GM12878 (cell line): Measurements from ENCODE around the gene MIPOL1. TPM values are rescaled to one million over a fixed set of nuclear protein-coding genes. Genes with fewer than 3 reads are reported as not detected.

ENCODE experiments used
- ATAC-seq: fragments of 200-7000 bp; cut with Tn5 transposase; 3 replicates; pipeline ENCODE4 v1.9.1; 2020; ENCODE audit warnings: mild to moderate bottlenecking, moderate library complexity
- BruUV-seq: library from RNA; stranded (reverse); fragments of 400-500 nt; replicated peaks from 2 replicates; lab custom pipeline; 2021; lab: Mats Ljungman, UMichigan
- CTCF ChIA-PET: fragments of 300-600 bp; sonication (Branson Sonifier 250); formaldehyde crosslinking; extraction: SDS; loops from one replicate; lab custom pipeline; 2021; ENCODE audit warnings: inconsistent platforms; lab: Yijun Ruan, JAX
- POLR2A ChIA-PET: fragments of 350-600 bp; formaldehyde crosslinking; extraction: SDS; loops from one replicate; lab custom pipeline; 2021; ENCODE audit warnings: inconsistent platforms; lab: Charles Lee
- RAD21 ChIA-PET: fragments of 300-600 bp; sonication (Branson Sonifier 250); formaldehyde crosslinking; loops from one replicate; lab custom pipeline; 2023; ENCODE audit warnings: antibody characterized with exemption; ENCODE audit not compliant: unreplicated experiment; lab: Charles Lee
- SMC1A ChIA-PET: fragments of 300-600 bp; sonication (Branson Sonifier 250); formaldehyde crosslinking; loops from one replicate; lab custom pipeline; 2023; ENCODE audit not compliant: unreplicated experiment, uncharacterized antibody; lab: Charles Lee
- DNase-seq: peaks from one replicate; pipeline ENCODE4 v3.0.0-alpha.2; 2011; ENCODE audit warnings: low read depth, low spot score
- FAIRE-seq: peaks from 3 replicates; lab custom pipeline; 2011; peaks lifted over from hg19 to GRCh38; lab: Jason Lieb, UNC
- H2AFZ ChIP-seq: 2 replicates; pipeline ENCODE4 v1.6.0; 2011; ENCODE audit warnings: low read depth, low read length, control low read depth; ENCODE audit not compliant: control insufficient read depth
- H3K27ac ChIP-seq: 2 replicates; pipeline ENCODE4 v1.5.1; 2011; ENCODE audit warnings: control low read depth; ENCODE audit not compliant: control insufficient read depth, insufficient read depth
- H3K27me3 ChIP-seq, 2 experiments: replicated peaks in 1 of 2; 2 replicates each; pipeline versions ENCODE4 v1.6.0 to v1.6.1; 2011; ENCODE audit warnings: low read length in 1 of 2; ENCODE audit not compliant: control insufficient read depth in 2 of 2, insufficient read depth in 2 of 2
- H3K36me3 ChIP-seq, 2 experiments: 2 replicates each; pipeline ENCODE4 v1.5.1; 2011; ENCODE audit warnings: low read length in 1 of 2; ENCODE audit not compliant: control insufficient read depth in 2 of 2, insufficient read depth in 2 of 2
- H3K4me1 ChIP-seq: 2 replicates; pipeline ENCODE4 v1.6.1; 2011; ENCODE audit warnings: mild to moderate bottlenecking, low read length, moderate library complexity, mixed read lengths; ENCODE audit not compliant: control insufficient read depth, insufficient read depth
- H3K4me2 ChIP-seq: 2 replicates; pipeline ENCODE4 v1.6.0; 2011; ENCODE audit warnings: control low read depth; ENCODE audit not compliant: control insufficient read depth, insufficient read depth
- H3K4me3 ChIP-seq: fragments of 200-600 bp; sonication (generic); 2 replicates; pipeline ENCODE4 v1.5.1; 2016
- H3K79me2 ChIP-seq: 2 replicates; pipeline ENCODE4 v1.6.0; 2011; ENCODE audit warnings: low read length; ENCODE audit not compliant: control insufficient read depth, insufficient read depth
- H3K9ac ChIP-seq: 2 replicates; pipeline ENCODE4 v1.8.0; 2011; ENCODE audit warnings: low read length, control low read depth, mixed read lengths; ENCODE audit not compliant: control insufficient read depth, insufficient read depth
- H3K9me3 ChIP-seq: replicated peaks from 3 replicates; pipeline ENCODE4 v1.5.1; 2011; ENCODE audit warnings: mild to moderate bottlenecking, low read length; ENCODE audit not compliant: control insufficient read depth, insufficient read depth
- H4K20me1 ChIP-seq: 2 replicates; pipeline ENCODE4 v1.6.0; 2011; ENCODE audit not compliant: control insufficient read depth, insufficient read depth
- JUND ChIP-seq: IDR thresholded peaks from 2 replicates; pipeline ENCODE4 v1.6.1; 2012; ENCODE audit warnings: low read depth, mild to moderate bottlenecking, low read length, improper control_type of control experiment, moderate library complexity
- KDM1A ChIP-seq: fragments of 200-600 bp; sonication (generic); IDR thresholded peaks from 2 replicates; pipeline ENCODE4 v1.6.1; 2016; ENCODE audit warnings: borderline replicate concordance
- KLF5 ChIP-seq: fragments of 450-650 bp; IDR thresholded peaks from 2 replicates; pipeline ENCODE4 v1.6.1; 2014; ENCODE audit warnings: mild to moderate bottlenecking; ENCODE audit not compliant: partially characterized antibody
- NBN ChIP-seq: fragments of 450-650 bp; IDR thresholded peaks from 2 replicates; pipeline ENCODE4 v1.6.1; 2016
- NR2F1 ChIP-seq: fragments of 450-650 bp; conservative IDR thresholded peaks from 2 replicates; pipeline ENCODE4 v1.6.1; 2017; ENCODE audit warnings: mild to moderate bottlenecking
- RB1 ChIP-seq: fragments of 450-650 bp; formaldehyde crosslinking; IDR thresholded peaks from 2 replicates; pipeline ENCODE4 v1.6.1; 2017; ENCODE audit warnings: mild to moderate bottlenecking, borderline replicate concordance
- STAT1 ChIP-seq: fragments of 450-650 bp; conservative IDR thresholded peaks from 2 replicates; pipeline ENCODE4 v1.6.1; 2014; ENCODE audit warnings: antibody characterized with exemption, mild to moderate bottlenecking
- ZNF217 ChIP-seq: fragments of 450-650 bp; IDR thresholded peaks from 2 replicates; pipeline ENCODE4 v1.6.1; 2017; ENCODE audit warnings: antibody characterized with exemption, mild to moderate bottlenecking
- ZNF384 ChIP-seq: IDR thresholded peaks from 2 replicates; pipeline ENCODE4 v1.6.1; 2012; ENCODE audit warnings: low read depth, mild to moderate bottlenecking, low read length, improper control_type of control experiment, borderline replicate concordance
- WGBS: methylation state at CpG from one replicate; pipeline ENCODE4 v1.1.6; 2016; ENCODE audit warnings: low lambda C conversion rate; ENCODE audit not compliant: insufficient replicate concordance, insufficient coverage; ENCODE audit errors: missing lambda C conversion rate; 5-methylcytosine and 5-hydroxymethylcytosine counted together
- in situ Hi-C: fragments of 300-500 bp; cut with MboI; formaldehyde crosslinking; loops from 9 replicates; pipeline ENCODE4 v1.14.3; 2018; ENCODE audit warnings: mixed read lengths
- intact Hi-C: fragments of 100-400 bp; cut with micrococcal nuclease; formaldehyde crosslinking; loops from one replicate; pipeline ENCODE4 v1.14.2; 2022; ENCODE audit not compliant: unreplicated experiment
- polyA plus RNA-seq, 11 experiments: library from polyadenylated mRNA; depleted of rRNA in 4 of 11; unstranded in 6 of 11; stranded (reverse) in 5 of 11; fragments of >200 nt; fragmentation: Nextera tagmentation in 4 of 11; fragmentation: Illumina TruSeq in 1 of 11; extraction: Ambion mirVana in 4 of 11; extraction: Trizol in 1 of 11; gene quantifications; 1 replicate in 1 of 11; 2 replicates in 10 of 11; pipeline versions ENCODE4 v1.2.1 to v1.2.3, GENCODE V29; 2011 to 2016; ENCODE audit warnings: inconsistent platforms in 2 of 11, missing spikeins in 2 of 11, low read depth in 1 of 11
- total RNA-seq, 4 experiments: library from RNA; depleted of rRNA in 3 of 4; stranded (reverse); fragments of >200 nt in 3 of 4; fragmentation: Illumina TruSeq in 1 of 4; extraction: Trizol in 1 of 4; gene quantifications; 2 replicates each; pipeline versions ENCODE4 v1.2.1 to v1.2.3, GENCODE V29; 2013 to 2021
- TF ChIP-seq, protein P1 (sequence below): fragments of 450-650 bp; IDR thresholded peaks from 2 replicates; pipeline ENCODE4 v1.6.1; 2014; ENCODE audit warnings: mild to moderate bottlenecking
- TF ChIP-seq, protein P2 (sequence below): fragments of 450-650 bp; IDR thresholded peaks from 2 replicates; pipeline ENCODE4 v1.6.1; 2017; ENCODE audit warnings: low read depth, mild to moderate bottlenecking, moderate library complexity
- TF ChIP-seq, protein P3 (sequence below): fragments of 450-650 bp; formaldehyde crosslinking; IDR thresholded peaks from 2 replicates; pipeline ENCODE4 v1.4.0; 2020; ENCODE audit warnings: mild to moderate bottlenecking, moderate library complexity
- TF ChIP-seq, protein P4 (sequence below): IDR thresholded peaks from 2 replicates; pipeline ENCODE4 v1.6.1; 2011; ENCODE audit warnings: borderline replicate concordance, low read depth, mild to moderate bottlenecking, moderate library complexity, low read length; ENCODE audit not compliant: insufficient read depth, poor library complexity, severe bottlenecking

Gene MIPOL1
- total and polyA plus RNA-seq, 10 of the 15 experiments (the other 5 are each of a cell fraction or from before 2014, with no cell fraction given): 0.06 TPM; not detected in 9

DNA sequence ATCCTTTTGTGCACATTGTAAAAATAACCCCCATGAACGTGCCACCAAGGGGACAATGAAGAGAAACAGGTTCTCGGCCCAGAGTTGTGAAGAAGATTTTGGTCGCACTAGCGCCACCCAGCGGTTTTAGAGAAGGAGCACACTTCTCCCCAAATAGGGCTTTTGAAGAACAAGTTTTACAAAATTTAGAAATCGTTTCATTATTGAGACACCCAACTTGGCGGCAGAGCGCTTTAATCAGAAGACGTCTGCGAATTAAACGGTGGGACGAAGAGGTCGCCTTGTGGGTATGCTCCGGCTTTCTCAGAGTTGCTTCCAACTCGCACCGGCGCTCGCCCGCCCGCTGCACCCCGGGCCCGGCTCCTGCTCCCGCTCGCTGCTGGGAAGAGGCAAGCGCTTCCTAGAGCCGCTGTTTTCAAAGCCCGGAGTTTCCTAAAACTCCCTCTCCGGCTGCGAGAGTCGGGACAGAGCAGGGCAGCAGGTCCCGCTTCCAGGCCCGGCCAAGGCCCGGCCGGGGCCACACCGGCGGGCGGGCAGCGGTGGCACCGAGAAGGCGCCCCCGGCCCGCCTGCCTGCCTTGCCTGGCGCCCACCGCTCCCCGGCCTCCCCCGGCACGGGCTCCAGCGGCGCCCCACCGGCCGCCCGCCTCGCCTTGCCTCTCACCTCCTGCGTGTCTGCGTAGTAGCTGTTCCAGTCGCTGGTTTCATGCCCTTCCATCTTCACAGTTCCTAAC lies 396.7 kb downstream of the MIPOL1 start (continued):
- TF ChIP-seq, protein P1, sequence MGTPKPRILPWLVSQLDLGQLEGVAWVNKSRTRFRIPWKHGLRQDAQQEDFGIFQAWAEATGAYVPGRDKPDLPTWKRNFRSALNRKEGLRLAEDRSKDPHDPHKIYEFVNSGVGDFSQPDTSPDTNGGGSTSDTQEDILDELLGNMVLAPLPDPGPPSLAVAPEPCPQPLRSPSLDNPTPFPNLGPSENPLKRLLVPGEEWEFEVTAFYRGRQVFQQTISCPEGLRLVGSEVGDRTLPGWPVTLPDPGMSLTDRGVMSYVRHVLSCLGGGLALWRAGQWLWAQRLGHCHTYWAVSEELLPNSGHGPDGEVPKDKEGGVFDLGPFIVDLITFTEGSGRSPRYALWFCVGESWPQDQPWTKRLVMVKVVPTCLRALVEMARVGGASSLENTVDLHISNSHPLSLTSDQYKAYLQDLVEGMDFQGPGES: no peak

DNA sequence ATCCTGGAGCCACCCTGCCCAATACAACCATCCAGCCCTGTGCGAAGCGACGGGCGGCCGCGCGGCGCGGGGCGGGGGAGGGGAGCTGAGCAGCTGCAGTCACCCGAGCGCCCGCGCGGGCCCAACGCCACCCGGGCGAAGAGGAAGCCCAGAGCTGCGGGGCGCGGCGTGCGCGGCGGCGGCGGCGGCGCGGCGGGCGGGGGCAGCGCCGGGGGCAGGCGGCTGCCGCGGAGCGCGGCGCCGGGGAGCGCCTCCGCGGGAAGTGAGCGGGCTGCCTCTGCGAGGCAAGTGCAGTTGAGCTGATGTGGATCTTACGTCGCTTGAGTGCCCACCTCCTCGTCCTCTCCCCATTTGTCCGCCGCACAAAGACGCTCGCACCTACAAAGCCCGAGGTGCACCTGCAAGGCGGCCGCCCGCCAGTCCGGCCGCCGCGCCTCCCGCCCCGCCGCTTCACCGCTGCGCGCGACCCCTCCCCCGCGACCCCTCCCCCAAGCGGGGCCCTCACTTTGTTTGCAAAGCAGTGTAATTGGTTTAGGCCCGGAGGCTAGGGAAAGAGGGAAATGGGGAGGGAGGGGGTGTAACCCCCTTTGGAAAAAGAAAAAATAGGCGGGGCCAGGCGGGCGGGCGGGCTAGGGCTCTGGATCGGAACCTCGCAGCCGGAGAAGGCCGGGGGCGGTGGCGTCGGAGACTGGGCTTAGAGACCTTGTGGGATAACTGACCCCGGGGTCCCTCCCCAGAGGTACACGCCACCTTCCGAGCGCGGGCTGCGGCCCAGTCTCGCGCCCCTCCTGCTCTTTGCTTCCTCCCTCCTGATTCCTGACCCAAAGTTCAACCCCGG lies 397.5 kb downstream of the MIPOL1 start, which contains the start of the genes FOXA1 and TTC6:
FOXA1 (minus strand) TSS at position 279 of the 838 bp plus-strand sequence; CDS start at position 2, 277 bp downstream.
TTC6 (plus strand) TSS at position 659 of the 838 bp plus-strand sequence. CDS start 26,436 bp downstream, outside the sequence.
- ChIA-PET SMC1A (no interaction called here), CTCF (no interaction called here), POLR2A (no interaction called here), RAD21 (no interaction called here)
- H2AFZ ChIP-seq: no peak within 1 kb of the TSS
- no peak within 1 kb of the TSS for H3K9ac ChIP-seq
- no peaks in the 10 kb centered on the region for H3K4me1 ChIP-seq
- no peak for ATAC-seq
- WGBS: 47% methylated on average over 36 of the region's 92 CpGs
- FAIRE-seq: no peak
- no peaks in the 10 kb centered on the region for H3K79me2 ChIP-seq
- H3K27me3 ChIP-seq: no peaks in the 10 kb centered on the region; a peak in 1 of 4 replicates
- no peak within 1 kb of the TSS for H3K27ac ChIP-seq
- no peaks in the 10 kb centered on the region for H3K36me3 ChIP-seq
- no peaks in the 10 kb centered on the region; the same call in 2 of the 3 replicates for H3K9me3 ChIP-seq
- H3K4me3 ChIP-seq: no peak within 1 kb of the TSS
- DNase-seq: no peak
- H4K20me1 ChIP-seq: no peaks in the 10 kb centered on the region
- intact Hi-C loops (no loop called here), in situ Hi-C loops (no loop called here)
- no peak within 1 kb of the TSS for H3K4me2 ChIP-seq
- no TSS peak for BruUV-seq
- TF ChIP-seq ZNF217: no peak
- TF ChIP-seq ZNF384: no peak
- TF ChIP-seq JUND: no peak
- no peak for TF ChIP-seq KLF5
- TF ChIP-seq, protein P2, sequence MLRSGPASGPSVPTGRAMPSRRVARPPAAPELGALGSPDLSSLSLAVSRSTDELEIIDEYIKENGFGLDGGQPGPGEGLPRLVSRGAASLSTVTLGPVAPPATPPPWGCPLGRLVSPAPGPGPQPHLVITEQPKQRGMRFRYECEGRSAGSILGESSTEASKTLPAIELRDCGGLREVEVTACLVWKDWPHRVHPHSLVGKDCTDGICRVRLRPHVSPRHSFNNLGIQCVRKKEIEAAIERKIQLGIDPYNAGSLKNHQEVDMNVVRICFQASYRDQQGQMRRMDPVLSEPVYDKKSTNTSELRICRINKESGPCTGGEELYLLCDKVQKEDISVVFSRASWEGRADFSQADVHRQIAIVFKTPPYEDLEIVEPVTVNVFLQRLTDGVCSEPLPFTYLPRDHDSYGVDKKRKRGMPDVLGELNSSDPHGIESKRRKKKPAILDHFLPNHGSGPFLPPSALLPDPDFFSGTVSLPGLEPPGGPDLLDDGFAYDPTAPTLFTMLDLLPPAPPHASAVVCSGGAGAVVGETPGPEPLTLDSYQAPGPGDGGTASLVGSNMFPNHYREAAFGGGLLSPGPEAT: no peak
- no peak for TF ChIP-seq NR2F1
- no peak for TF ChIP-seq KDM1A
- TF ChIP-seq, protein P3, sequence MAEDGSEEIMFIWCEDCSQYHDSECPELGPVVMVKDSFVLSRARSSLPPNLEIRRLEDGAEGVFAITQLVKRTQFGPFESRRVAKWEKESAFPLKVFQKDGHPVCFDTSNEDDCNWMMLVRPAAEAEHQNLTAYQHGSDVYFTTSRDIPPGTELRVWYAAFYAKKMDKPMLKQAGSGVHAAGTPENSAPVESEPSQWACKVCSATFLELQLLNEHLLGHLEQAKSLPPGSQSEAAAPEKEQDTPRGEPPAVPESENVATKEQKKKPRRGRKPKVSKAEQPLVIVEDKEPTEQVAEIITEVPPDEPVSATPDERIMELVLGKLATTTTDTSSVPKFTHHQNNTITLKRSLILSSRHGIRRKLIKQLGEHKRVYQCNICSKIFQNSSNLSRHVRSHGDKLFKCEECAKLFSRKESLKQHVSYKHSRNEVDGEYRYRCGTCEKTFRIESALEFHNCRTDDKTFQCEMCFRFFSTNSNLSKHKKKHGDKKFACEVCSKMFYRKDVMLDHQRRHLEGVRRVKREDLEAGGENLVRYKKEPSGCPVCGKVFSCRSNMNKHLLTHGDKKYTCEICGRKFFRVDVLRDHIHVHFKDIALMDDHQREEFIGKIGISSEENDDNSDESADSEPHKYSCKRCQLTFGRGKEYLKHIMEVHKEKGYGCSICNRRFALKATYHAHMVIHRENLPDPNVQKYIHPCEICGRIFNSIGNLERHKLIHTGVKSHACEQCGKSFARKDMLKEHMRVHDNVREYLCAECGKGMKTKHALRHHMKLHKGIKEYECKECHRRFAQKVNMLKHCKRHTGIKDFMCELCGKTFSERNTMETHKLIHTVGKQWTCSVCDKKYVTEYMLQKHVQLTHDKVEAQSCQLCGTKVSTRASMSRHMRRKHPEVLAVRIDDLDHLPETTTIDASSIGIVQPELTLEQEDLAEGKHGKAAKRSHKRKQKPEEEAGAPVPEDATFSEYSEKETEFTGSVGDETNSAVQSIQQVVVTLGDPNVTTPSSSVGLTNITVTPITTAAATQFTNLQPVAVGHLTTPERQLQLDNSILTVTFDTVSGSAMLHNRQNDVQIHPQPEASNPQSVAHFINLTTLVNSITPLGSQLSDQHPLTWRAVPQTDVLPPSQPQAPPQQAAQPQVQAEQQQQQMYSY (CRISPR knock-in tag): no peak
- no peak for TF ChIP-seq STAT1
- TF ChIP-seq RB1: no peak
- TF ChIP-seq NBN: no peak
- TF ChIP-seq, protein P4, sequence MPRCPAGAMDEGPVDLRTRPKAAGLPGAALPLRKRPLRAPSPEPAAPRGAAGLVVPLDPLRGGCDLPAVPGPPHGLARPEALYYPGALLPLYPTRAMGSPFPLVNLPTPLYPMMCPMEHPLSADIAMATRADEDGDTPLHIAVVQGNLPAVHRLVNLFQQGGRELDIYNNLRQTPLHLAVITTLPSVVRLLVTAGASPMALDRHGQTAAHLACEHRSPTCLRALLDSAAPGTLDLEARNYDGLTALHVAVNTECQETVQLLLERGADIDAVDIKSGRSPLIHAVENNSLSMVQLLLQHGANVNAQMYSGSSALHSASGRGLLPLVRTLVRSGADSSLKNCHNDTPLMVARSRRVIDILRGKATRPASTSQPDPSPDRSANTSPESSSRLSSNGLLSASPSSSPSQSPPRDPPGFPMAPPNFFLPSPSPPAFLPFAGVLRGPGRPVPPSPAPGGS: no peak
